Measurements from ENCODE around the gene IQCN.

GRCh38 chr19:18245297-18245696 lies 29.0 kb downstream of the IQCN start:
- TF ChIP-seq SIN3A (IDR thresholded peaks at IDR 0.05; ENCODE audit: borderline replicate concordance, insufficient read depth, low read length) (no peak), POLR2AphosphoS5 (IDR thresholded peaks at IDR 0.05; ENCODE audit: low read depth, low read length) (no peak), REST (IDR thresholded peaks at IDR 0.05; ENCODE audit: insufficient read depth in 1 of 2, low read depth in 2 of 2, low read length in 2 of 2) (no peak), TAF1 (IDR thresholded peaks at IDR 0.05; ENCODE audit: borderline replicate concordance, insufficient read depth, low read length) (no peak), FOXP2 (optimal IDR thresholded peaks at IDR 0.05; ENCODE audit: borderline replicate concordance, extremely low read depth, extremely low read length, insufficient read depth) (no peak)

Data from PFSK-1 (cell line).